AG10803 (cell line): ENCODE measurements around the gene SGCD.
A peak's percentile ranks its signal among the peaks of the same experiment; 100 is the strongest.

Source experiments
- DNase-seq: peaks from one replicate; pipeline ENCODE4 v3.0.0; 2010; ENCODE audit warnings: low read depth
- H3K4me3 ChIP-seq: 2 replicates; pipeline ENCODE4 v1.5.1; 2011; ENCODE audit warnings: mild to moderate bottlenecking, low read length, control low read depth
- CTCF ChIP-seq: conservative IDR thresholded peaks from 2 replicates; pipeline ENCODE4 v1.5.1; 2011; ENCODE audit warnings: mild to moderate bottlenecking, low read length, control low read depth, inconsistent platforms

Gene SGCD

GRCh38 chr5:156681265-156681664 lies 354.3 kb downstream of the SGCD start:
- DNase-seq: peak; percentile 66
- no peak for TF ChIP-seq CTCF
- H3K4me3 ChIP-seq: no peak overlapping the region

- H3K4me3 ChIP-seq: no peak overlapping the region
- TF ChIP-seq CTCF: no peak
- no peak for DNase-seq
These were observed 356.0 kb downstream of the SGCD start for GRCh38 chr5:156682971-156683370.

GRCh38 chr5:156683509-156683908 lies 356.5 kb downstream of the SGCD start:
- DNase-seq: no peak
- TF ChIP-seq CTCF: no peak
- H3K4me3 ChIP-seq: no peak overlapping the region

- H3K4me3 ChIP-seq: no peak overlapping the region
- no peak for TF ChIP-seq CTCF
- DNase-seq: no peak
These were observed 357.3 kb downstream of the SGCD start for GRCh38 chr5:156684216-156684615.

- no peak for TF ChIP-seq CTCF
These were observed 358.5 kb downstream of the SGCD start for GRCh38 chr5:156685481-156685880.

GRCh38 chr5:156686380-156686779 lies 359.4 kb downstream of the SGCD start:
- DNase-seq: no peak
- TF ChIP-seq CTCF: no peak
- no peak overlapping the region for H3K4me3 ChIP-seq

More at GRCh38 chr5:156685481-156685880, 358.5 kb downstream of the SGCD start:
- peak; percentile 13 for DNase-seq
- no peak overlapping the region for H3K4me3 ChIP-seq

GRCh38 chr5:156686796-156687195 lies 359.8 kb downstream of the SGCD start:
- no peak overlapping the region for H3K4me3 ChIP-seq
- DNase-seq: no peak
- TF ChIP-seq CTCF: no peak
